OCI-LY7 (cell line): Measurements from ENCODE around the gene VSIG10L2. TPM values are rescaled to one million over a fixed set of nuclear protein-coding genes. Genes with fewer than 3 reads are reported as not detected.

Source experiments
- BruUV-seq: library from RNA; stranded (reverse); fragments of 400-500 nt; replicated peaks from 2 replicates; lab custom pipeline; 2021; lab: Mats Ljungman, UMichigan
- CTCF ChIA-PET: fragments of 300-600 bp; sonication (Branson Sonifier 250); formaldehyde crosslinking; loops from one replicate; lab custom pipeline; 2022; ENCODE audit warnings: antibody characterized with exemption; ENCODE audit not compliant: unreplicated experiment; lab: Charles Lee
- POLR2A ChIA-PET: fragments of 300-600 bp; sonication (Branson Sonifier 250); formaldehyde crosslinking; loops from one replicate; lab custom pipeline; 2022; ENCODE audit warnings: antibody characterized with exemption; lab: Charles Lee
- DNase-seq: peaks from one replicate; pipeline ENCODE4 v3.0.0-alpha.2; 2015; ENCODE audit warnings: low spot score
- H2AFZ ChIP-seq: fragments of 200-600 bp; sonication (generic), shearing (Covaris generic); 2 replicates; pipeline ENCODE4 v1.6.1; 2014; ENCODE audit warnings: mild to moderate bottlenecking, antibody characterized with exemption, low read length, moderate library complexity
- H3K27ac ChIP-seq: fragments of 200-600 bp; sonication (generic); 2 replicates; pipeline ENCODE4 v1.5.1; 2014; ENCODE audit warnings: mixed run types, low read depth, mild to moderate bottlenecking, moderate library complexity, low read length, inconsistent platforms; ENCODE audit not compliant: poor library complexity, severe bottlenecking
- H3K36me3 ChIP-seq: fragments of 200-600 bp; sonication (generic); 2 replicates; pipeline ENCODE4 v1.6.1; 2014; ENCODE audit warnings: mild to moderate bottlenecking, antibody characterized with exemption, low read length, moderate library complexity, mixed read lengths; ENCODE audit not compliant: insufficient read depth
- H3K4me1 ChIP-seq: fragments of 200-600 bp; sonication (generic); 2 replicates; pipeline ENCODE4 v1.5.1; 2014; ENCODE audit warnings: mild to moderate bottlenecking, low read length; ENCODE audit not compliant: insufficient read depth, poor library complexity, severe bottlenecking
- H3K4me2 ChIP-seq: fragments of 200-600 bp; sonication (generic); 2 replicates; pipeline ENCODE4 v1.6.1; 2014; ENCODE audit warnings: mild to moderate bottlenecking, low read length
- H3K4me3 ChIP-seq: fragments of 200-600 bp; sonication (generic); 2 replicates; pipeline ENCODE4 v1.5.1; 2014; ENCODE audit warnings: mild to moderate bottlenecking, low read depth, low read length; ENCODE audit not compliant: poor library complexity, severe bottlenecking
- H3K79me2 ChIP-seq: fragments of 200-600 bp; sonication (generic); 2 replicates; pipeline ENCODE4 v1.6.1; 2016; ENCODE audit warnings: low read depth, mild to moderate bottlenecking, low read length, moderate library complexity, mixed read lengths; ENCODE audit not compliant: insufficient read depth
- H3K9me2 ChIP-seq: fragments of 200-600 bp; sonication (generic); 2 replicates; pipeline ENCODE4 v1.6.1; 2016; ENCODE audit warnings: mild to moderate bottlenecking, low read length, mixed read lengths; ENCODE audit not compliant: insufficient read depth
- H3K9me3 ChIP-seq: fragments of 200-600 bp; sonication (generic); 2 replicates; pipeline ENCODE4 v1.6.1; 2014; ENCODE audit warnings: mild to moderate bottlenecking, mixed run types, low read length, mixed read lengths
- H4K20me1 ChIP-seq: fragments of 200-600 bp; sonication (generic); 2 replicates; pipeline ENCODE4 v1.6.1; 2014; ENCODE audit warnings: mild to moderate bottlenecking, antibody characterized with exemption, low read length, moderate library complexity, mixed read lengths; ENCODE audit not compliant: insufficient read depth
- CTCF ChIP-seq: fragments of 200-600 bp; sonication (generic); conservative IDR thresholded peaks from 2 replicates; pipeline ENCODE4 v1.5.1; 2014; ENCODE audit warnings: mild to moderate bottlenecking, antibody characterized with exemption, low read length, moderate library complexity, mixed read lengths
- EZH2phosphoT487 ChIP-seq: fragments of 200-600 bp; sonication (generic); IDR thresholded peaks from 2 replicates; pipeline ENCODE4 v1.6.1; 2018; ENCODE audit warnings: low read depth, borderline replicate concordance, mild to moderate bottlenecking, mixed run types, antibody characterized with exemption, low read length, moderate library complexity, mixed read lengths
- intact Hi-C: fragments of 100-400 bp; cut with micrococcal nuclease; formaldehyde crosslinking; loops from one replicate; pipeline ENCODE4 v1.10.0; 2022; ENCODE audit not compliant: unreplicated experiment
- total RNA-seq, 2 experiments: library from RNA; depleted of rRNA in 1 of 2; stranded (reverse); fragments of >200 nt in 1 of 2; shearing (Covaris generic) in 1 of 2; gene quantifications; 2 replicates each; pipeline ENCODE4 v1.2.3, GENCODE V29; 2014 to 2022

Gene VSIG10L2
- total RNA-seq, 2 experiments from 2014 or later, result not detected

- H2AFZ ChIP-seq, result no peak overlapping the region
- no peaks in the 10 kb centered on the region for H3K36me3 ChIP-seq
- H3K4me2 ChIP-seq, result no peak overlapping the region
- no peak overlapping the region for H3K4me3 ChIP-seq
- H3K4me1 ChIP-seq, result no peaks in the 10 kb centered on the region
- H3K79me2 ChIP-seq, result no peaks in the 10 kb centered on the region
- H3K9me3 ChIP-seq, result no peaks in the 10 kb centered on the region
- POLR2A ChIA-PET, result interaction anchor here (0.6 to 1.6 kb wide), 3 partner anchors 14 to 252 kb away, joined by 4 to 8 read pairs (median 5); no protein-coding TSS in a partner anchor
- BruUV-seq, result no TSS peak
- no peak overlapping the region for H3K27ac ChIP-seq
- CTCF ChIA-PET, result interaction anchor here (2.0 kb wide), 1 partner anchor 252 kb away, joined by 5 read pairs; no protein-coding TSS in a partner anchor
- no peaks in the 10 kb centered on the region for H4K20me1 ChIP-seq
- TF ChIP-seq EZH2phosphoT487 (no peak), CTCF (no peak)
- no peak for DNase-seq
- H3K9me2 ChIP-seq, result no peaks in the 10 kb centered on the region
- intact Hi-C loops, result no loop called here
These were observed 4.6 kb upstream of the VSIG10L2 start for GRCh38 chr11:125941267-125941618.

GRCh38 chr11:125941619-125942611 lies 3.9 kb upstream of the VSIG10L2 start:
- no peaks in the 10 kb centered on the region for H3K79me2 ChIP-seq
- no peaks in the 10 kb centered on the region for H3K9me2 ChIP-seq
- POLR2A ChIA-PET, result no interaction called here
- no peaks in the 10 kb centered on the region for H3K4me1 ChIP-seq
- peak; percentile 88 for TF ChIP-seq CTCF
- no peak for TF ChIP-seq EZH2phosphoT487
- no peaks in the 10 kb centered on the region for H3K36me3 ChIP-seq
- intact Hi-C loops, result loop anchor here (1.0 kb wide), 1 partner anchor 252 kb away; no protein-coding TSS in a partner anchor
- BruUV-seq, result no TSS peak
- H4K20me1 ChIP-seq, result no peaks in the 10 kb centered on the region
- no peak overlapping the region for H3K4me2 ChIP-seq
- CTCF ChIA-PET, result interaction anchor here (1.0 to 2.0 kb wide), 2 partner anchors 52 to 252 kb away, joined by 3 to 5 read pairs; no protein-coding TSS in a partner anchor
- no peak overlapping the region for H3K27ac ChIP-seq
- H3K4me3 ChIP-seq, result no peak overlapping the region
- peak; percentile 60 for DNase-seq
- H2AFZ ChIP-seq, result no peak overlapping the region; the same call in 1 of the 2 replicates
- no peaks in the 10 kb centered on the region for H3K9me3 ChIP-seq
